GM12874 (cell line): Measurements from ENCODE around the gene MZF1.

Source experiments
- TF ChIP-seq, protein P1 (sequence below): IDR thresholded peaks from 2 replicates; pipeline ENCODE4 v1.5.1; 2011; ENCODE audit warnings: low read depth, mild to moderate bottlenecking, control low read depth, low read length, moderate library complexity; ENCODE audit not compliant: insufficient read depth

The MZF1 gene

DNA sequence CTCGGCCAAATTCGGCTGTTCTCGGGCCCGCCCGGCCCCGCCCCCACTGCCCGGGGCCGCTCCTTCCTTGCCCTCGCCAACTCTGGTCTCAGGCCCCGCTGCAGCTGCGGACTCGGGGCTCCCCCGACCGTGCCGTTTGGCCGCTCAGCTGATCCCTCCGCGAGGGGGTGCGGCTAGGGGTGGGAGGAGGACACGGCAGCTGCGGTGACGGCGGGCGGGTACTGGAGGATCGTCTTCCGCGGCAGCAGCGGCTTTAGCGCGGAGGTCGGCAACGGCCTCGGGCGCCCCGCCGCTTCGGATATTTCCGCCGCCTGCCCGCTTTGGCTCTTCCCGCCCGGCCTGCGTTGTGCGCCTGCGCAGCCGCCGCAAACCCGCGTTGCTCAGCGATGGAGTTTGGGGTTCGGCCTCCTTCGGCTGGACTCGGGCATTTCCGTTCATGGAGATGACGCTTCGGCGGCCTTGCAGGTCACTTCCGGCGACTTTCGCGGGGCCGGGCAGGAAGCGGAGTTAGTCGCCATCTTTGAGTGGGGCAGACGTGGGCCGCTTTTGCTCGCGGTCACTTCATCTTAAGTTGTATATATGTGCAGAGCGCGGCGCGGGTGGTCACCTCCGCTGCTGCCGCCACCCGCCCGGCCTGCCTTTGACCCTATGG is 14.4 kb downstream of the MZF1 start:
- TF ChIP-seq, protein P1, sequence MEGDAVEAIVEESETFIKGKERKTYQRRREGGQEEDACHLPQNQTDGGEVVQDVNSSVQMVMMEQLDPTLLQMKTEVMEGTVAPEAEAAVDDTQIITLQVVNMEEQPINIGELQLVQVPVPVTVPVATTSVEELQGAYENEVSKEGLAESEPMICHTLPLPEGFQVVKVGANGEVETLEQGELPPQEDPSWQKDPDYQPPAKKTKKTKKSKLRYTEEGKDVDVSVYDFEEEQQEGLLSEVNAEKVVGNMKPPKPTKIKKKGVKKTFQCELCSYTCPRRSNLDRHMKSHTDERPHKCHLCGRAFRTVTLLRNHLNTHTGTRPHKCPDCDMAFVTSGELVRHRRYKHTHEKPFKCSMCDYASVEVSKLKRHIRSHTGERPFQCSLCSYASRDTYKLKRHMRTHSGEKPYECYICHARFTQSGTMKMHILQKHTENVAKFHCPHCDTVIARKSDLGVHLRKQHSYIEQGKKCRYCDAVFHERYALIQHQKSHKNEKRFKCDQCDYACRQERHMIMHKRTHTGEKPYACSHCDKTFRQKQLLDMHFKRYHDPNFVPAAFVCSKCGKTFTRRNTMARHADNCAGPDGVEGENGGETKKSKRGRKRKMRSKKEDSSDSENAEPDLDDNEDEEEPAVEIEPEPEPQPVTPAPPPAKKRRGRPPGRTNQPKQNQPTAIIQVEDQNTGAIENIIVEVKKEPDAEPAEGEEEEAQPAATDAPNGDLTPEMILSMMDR, result no peak

DNA sequence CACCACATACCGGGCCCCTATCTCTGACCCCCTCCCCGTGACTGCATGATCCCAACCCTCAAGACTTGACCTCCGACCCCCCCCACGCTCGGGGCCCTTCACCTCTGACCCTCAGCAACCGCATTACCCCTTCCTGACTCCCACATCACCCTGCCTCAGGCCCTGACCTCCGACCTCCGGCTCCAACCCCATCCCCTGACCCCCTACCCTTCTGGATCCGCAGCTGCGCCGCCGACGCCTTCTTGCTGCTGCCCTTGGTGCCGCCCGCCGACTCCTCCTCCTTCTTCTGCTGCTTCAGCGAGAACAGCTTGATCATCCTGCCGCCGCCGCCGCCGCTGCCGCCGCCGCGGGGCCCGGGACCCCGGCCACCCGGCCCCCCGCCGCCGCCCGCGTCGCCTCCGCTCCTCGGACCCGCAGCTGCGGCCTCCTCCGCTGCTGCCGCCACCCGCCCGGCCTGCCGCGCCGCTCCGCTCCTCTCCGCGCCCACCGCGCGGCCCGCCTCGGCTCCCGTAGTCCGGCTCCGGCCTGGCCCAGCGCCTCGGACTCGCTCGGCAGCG is 15.0 kb downstream of the MZF1 start, which contains the start of gene UBE2M:
Gene UBE2M (minus strand): TSS at position 546 of the 557 bp plus-strand sequence. CDS start 230 bp downstream, at position 316.
- TF ChIP-seq, protein P1, result no peak

DNA sequence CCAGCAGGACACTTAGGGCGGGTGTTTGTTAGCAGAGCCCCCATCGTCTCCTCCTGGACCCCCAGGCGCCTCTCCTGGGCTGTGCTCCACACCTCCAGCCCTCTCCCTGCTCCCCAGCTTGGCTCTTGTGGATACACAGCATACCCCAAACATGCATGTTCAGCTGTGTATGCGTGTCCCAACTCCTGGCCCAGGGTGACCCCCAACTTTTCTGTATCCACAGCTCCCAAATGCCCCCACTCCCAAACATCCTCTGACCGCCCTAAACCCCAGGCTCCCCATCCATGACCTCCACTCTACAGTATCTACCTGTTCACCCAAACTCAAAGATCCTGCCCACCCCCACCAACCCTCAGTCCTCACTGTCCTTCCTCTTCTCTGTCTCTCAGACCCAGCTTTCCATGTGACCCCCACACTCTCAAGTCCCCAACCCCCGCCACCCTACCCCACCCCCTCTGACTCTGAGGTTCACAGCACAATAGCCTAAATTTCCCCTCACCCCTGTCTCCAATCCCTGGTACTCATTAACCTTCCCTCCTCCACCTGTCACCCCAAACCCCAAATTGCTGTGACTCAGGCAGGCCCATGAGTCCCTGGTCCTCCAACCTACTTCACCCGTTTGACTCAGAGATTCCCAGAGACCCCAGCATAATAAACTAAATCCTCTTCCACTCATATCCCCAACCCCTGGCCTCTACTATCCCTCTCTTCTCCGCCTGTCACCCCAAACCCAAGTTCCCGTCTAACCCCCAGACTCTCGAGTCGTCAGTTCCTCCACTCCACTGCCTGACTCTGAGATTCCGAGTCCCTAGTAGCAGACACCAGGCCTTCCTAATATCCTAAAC is 15.7 kb downstream of the MZF1 start:
- TF ChIP-seq, protein P1, result no peak

DNA sequence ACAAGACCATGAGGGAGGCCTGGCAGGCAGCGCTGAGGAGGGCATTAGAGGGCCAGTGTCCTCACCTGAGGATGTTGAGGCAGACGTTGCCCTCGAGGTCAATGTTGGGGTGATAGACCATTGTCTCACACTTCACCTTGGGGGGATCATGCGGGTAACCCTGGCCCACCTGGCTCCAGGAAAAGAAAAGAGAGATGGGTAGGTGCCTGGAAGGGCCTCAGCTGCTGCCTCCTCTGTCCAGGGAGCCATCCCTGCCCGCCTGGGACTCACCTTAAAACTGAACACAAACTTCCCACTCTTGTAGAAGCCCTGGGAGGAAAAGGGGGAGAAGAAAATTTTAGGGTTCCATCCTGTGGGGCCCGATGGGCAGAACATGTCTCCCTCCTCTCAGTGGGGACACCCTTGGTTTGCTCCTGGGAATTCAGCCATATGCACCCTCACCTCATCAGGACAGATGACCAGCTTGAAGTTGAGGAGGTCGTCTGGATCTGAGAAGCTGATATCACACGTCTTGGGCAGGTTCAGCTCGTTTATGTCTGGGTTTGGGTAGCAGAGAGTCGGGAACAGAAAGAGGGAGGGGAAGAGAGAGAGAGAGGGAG is 16.4 kb downstream of the MZF1 start:
- TF ChIP-seq, protein P1, result no peak

DNA sequence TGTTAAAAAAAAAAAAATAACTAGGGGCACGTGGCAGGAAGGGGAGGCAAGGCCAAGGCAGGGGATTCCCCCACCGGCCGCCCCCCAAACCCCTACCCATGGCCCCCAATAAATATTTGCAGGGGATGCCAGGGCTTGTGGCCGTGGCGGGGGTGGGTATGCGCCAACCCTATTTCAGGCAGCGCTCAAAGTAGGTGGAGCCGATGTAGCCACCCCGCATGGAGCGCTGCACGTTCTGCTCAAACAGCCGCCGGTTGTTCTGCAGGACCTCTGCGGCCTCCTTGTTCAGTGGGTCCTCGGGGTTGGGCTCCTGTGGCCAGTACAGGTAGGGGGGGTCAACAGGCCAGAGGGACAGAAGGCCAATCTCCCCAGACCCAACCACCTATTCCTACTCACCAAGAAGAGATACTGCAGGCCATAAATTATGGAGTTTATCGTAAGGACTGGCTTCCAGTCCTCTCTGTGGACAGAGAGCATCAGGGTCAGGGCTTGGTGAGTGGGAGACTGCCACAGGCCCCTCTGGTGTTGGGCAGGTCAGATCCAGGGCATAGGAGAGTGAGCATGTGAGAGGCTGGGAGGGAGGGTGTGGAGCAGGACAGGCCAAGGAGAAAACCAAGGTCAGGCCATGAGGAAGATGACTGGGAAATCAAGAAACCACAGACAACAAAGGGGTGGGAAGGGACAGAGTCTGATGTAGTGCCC is 17.1 kb downstream of the MZF1 start:
- TF ChIP-seq, protein P1, result no peak

DNA sequence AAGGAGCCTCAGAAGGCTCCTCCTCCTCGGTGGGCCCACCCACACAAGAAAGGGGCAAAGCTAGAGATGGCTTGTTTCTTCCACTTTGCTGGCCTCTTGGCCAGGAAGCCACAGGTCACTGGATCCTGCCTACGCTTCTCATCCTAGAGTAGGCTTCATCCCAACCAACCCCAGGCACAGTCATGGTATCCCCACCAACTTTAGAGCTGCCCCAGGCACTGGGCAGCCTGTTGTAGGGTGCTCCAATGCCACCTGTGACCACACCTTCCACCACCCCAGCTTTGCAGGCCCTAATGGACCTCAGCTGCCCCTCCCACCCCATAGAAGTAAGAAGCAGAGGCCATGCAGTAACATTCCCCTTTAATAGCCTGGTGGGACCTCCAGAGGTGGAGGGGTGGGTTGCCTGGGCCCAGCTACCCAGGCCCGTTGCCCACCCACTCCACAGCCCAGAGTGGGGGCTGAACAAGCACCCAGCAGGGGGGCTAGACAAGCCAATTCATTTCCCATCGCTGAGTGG is 17.7 kb downstream of the MZF1 start:
- TF ChIP-seq, protein P1, result no peak
